ENCODE data around the gene IGDCC3.

IGDCC3 gene

DNA sequence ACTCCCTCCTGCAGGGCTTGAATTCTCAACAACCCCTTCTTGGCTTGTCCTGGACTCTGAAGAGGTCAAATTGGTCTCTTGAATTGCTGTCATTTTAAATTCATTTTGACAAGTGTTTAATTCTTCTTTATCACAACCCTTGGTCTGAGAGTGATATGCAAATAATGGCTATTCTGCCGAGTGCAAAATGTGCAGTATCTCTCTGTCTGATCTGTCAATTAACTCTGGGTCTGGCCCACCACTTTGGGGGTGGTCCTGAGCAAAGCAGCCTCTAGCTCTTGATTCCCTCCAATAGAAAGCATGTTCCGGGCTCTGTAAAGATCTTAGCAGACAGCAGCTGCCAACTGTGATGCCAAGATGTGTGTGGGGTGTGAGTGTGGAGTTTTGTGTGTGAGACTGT, 2.2 kb upstream of the IGDCC3 start:
- in situ Hi-C loops (cut with MboI; ENCODE audit: low pct_unique_long_range_greater_than_20kb, low sequenced_read_pairs, unreplicated experiment) = loop anchor here (5.0 kb wide), 1 partner anchor 63 kb away; no protein-coding TSS in a partner anchor
- TF ChIP-seq, protein P1, sequence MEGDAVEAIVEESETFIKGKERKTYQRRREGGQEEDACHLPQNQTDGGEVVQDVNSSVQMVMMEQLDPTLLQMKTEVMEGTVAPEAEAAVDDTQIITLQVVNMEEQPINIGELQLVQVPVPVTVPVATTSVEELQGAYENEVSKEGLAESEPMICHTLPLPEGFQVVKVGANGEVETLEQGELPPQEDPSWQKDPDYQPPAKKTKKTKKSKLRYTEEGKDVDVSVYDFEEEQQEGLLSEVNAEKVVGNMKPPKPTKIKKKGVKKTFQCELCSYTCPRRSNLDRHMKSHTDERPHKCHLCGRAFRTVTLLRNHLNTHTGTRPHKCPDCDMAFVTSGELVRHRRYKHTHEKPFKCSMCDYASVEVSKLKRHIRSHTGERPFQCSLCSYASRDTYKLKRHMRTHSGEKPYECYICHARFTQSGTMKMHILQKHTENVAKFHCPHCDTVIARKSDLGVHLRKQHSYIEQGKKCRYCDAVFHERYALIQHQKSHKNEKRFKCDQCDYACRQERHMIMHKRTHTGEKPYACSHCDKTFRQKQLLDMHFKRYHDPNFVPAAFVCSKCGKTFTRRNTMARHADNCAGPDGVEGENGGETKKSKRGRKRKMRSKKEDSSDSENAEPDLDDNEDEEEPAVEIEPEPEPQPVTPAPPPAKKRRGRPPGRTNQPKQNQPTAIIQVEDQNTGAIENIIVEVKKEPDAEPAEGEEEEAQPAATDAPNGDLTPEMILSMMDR (IDR thresholded peaks at IDR 0.05; ENCODE audit: extremely low read depth, insufficient read depth, missing control alignments) = no peak

DNA sequence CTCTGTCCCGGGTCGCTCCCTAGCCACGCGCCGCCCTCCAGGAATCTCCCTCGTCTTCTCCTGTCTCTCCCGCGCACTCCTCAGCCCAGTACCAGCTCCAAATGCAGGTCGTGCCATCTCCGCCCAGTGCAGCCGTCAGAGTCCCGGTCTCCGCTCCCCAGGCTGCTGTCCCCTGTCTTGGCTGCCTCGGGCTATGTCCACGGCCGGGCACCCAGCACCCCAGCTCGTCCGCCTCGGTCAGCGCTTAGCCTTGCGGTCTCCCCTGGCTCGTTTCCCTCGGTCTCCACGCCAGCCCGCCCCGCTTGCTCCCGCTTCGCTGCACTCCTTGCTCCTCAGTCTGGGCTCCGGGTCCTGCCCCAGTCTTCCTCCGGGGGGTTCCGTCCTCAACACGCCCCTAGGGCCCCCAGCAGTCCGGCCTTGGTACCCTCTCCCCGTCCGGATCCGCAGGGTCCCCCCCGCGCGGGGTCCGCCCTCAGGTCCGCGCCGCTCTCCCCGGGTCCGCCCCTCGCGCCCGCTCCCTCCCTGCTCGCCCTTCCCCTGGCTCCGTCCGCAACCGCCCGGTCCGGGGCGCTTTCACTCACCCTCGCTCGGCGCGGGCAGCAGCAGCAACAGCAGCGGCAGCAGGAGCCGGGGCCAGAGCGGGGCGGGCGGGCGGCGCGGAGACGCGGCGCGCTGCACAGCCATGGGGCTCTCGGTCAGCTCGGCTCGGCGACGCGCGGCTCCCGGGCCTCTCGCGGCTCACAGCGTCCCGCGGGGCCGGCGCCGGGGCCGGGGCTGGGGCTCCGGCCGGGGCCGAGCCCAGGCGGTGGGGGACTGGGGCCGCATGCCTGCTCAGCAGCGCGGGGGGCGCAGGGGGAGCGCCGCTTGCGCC, 462 bp downstream of the IGDCC3 start:
- in situ Hi-C loops (cut with MboI; ENCODE audit: low pct_unique_long_range_greater_than_20kb, low sequenced_read_pairs, unreplicated experiment) = no loop called here
- no peak for DNase-seq (ENCODE audit: low spot score)
- TF ChIP-seq, protein P1 (IDR thresholded peaks at IDR 0.05; ENCODE audit: extremely low read depth, insufficient read depth, missing control alignments) = no peak

More for the DNA sequence above, 2.2 kb upstream of the IGDCC3 start:
- DNase-seq (ENCODE audit: low spot score) = no peak

DNA sequence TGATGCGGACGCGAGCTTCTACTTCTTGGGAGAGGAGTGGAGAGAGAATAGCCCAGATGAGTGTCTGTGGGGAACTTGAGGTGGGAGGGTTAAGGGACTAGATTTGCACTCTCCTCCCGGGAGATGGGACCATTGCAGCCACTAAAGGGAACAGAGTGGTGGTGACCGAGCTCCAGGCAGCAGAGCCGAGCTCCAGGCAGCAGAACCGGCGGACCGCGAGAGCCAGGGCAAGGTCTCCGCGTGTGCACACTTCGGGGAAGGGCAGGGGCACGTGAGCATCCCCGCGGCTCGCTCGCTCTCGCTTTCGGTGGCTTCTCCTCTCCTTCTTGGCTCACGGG, 1.1 kb downstream of the IGDCC3 start:
- DNase-seq (ENCODE audit: low spot score) = no peak
- in situ Hi-C loops (cut with MboI; ENCODE audit: low pct_unique_long_range_greater_than_20kb, low sequenced_read_pairs, unreplicated experiment) = no loop called here
- TF ChIP-seq, protein P1 (IDR thresholded peaks at IDR 0.05; ENCODE audit: extremely low read depth, insufficient read depth, missing control alignments) = no peak

DNA sequence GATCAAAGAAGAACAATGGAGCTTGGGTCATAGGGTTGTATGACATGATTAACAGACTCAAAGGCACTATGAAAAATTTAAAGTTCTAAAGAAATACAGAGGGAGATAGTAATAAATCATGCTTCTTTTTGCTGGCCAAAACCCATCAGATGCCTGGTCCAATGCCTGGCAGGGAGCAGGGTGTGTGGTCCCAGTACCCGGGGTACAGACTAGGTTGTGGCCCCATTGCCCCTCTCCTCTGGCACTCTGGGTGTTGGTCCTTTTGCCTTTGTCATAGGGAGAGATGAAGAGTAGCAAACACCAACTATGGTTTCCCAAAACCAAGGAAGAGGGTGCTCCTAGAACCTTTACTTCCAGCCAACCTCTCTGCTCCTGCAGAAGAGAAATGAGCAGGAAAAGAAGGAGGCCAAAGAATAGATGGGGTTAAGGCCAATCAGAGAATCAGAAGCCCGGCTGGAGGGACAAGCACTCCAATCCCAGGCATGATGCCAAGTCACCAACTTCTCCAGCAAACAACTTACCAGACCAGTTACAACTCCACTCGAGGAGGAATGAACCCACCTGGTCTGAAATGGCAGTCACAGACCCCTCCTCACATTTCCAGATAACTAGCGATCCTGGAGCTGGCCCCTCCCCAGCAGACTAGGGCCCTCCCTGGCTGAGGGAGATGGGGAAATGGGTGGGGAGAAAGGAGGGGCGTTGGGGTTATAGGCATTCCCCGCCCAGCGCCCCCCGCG, 1.8 kb downstream of the IGDCC3 start:
- in situ Hi-C loops (cut with MboI; ENCODE audit: low pct_unique_long_range_greater_than_20kb, low sequenced_read_pairs, unreplicated experiment) = no loop called here
- TF ChIP-seq, protein P1 (IDR thresholded peaks at IDR 0.05; ENCODE audit: extremely low read depth, insufficient read depth, missing control alignments) = no peak
- DNase-seq (ENCODE audit: low spot score) = no peak

DNA sequence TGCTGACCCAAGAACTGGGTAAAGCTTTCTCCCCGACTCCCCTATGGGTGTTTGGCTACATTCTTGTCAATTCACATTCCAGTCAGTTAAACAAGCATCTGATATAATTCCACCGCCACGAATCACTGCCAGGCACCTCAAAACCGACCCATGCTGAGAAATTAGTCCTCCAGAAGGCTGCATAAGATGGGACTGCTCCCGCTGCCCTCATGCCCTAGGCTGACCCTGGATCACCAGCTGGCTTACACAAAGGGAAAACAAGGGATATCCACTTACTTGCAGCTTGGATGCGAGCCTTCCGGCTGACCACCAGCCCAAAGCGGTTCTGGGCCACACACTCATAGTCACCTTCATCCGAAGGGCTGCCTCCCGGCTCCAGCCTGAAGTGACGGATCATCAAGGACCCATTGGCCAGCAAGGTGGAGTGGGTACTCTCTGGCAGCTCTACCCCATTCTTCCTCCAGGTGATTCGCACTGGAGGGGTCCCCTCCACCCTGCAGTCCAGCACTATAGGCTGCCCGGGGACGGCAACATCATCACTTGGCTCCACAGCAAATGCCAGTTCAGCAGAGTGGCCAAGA, 2.9 kb downstream of the IGDCC3 start:
- in situ Hi-C loops (cut with MboI; ENCODE audit: low pct_unique_long_range_greater_than_20kb, low sequenced_read_pairs, unreplicated experiment) = no loop called here
- TF ChIP-seq, protein P1 (IDR thresholded peaks at IDR 0.05; ENCODE audit: extremely low read depth, insufficient read depth, missing control alignments) = no peak
- DNase-seq (ENCODE audit: low spot score) = no peak

DNA sequence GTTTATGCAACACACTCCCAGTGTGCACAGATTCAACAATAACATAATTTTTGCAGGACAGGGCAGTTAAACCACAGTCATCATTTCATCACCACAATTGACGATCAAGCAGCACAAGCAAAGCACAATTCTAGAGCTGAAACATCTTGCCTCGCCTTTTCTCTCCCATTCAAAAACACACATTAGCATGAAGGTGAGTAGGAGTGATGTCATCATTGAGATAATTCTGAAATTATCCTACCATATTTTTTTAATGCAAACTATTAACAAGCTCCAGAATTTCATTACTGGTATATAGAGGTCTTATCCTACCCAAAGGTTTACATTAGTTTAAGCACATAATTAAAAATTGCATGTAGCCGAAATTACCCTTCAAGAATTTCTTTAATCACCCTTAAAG, 3.5 kb downstream of the IGDCC3 start:
- DNase-seq (ENCODE audit: low spot score) = no peak
- TF ChIP-seq, protein P1 (IDR thresholded peaks at IDR 0.05; ENCODE audit: extremely low read depth, insufficient read depth, missing control alignments) = no peak
- in situ Hi-C loops (cut with MboI; ENCODE audit: low pct_unique_long_range_greater_than_20kb, low sequenced_read_pairs, unreplicated experiment) = no loop called here
